Measurements from ENCODE around the gene TOM1.

The TOM1 gene

DNA sequence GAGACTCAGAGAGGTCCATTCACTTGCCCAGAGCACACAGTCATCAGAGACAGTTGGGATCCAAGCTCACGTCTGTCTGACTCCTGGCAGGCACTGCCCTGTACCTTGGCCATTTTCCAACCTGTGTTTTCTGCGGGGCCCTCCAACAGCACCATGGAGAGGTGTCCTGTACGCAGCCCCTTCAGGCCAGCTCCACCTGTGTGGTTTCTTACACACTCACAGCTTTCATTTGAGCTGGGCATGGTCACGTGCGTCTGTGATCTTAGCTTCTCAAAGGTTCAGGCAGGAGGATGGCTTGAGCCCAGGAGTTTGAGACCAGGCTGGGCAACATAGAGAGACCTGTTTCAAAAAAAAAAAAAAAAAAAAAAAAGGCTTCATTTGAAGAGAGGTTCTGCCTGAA lies 24.4 kb downstream of the TOM1 start:
- DNase-seq (ENCODE audit: low spot score): no peak

DNA sequence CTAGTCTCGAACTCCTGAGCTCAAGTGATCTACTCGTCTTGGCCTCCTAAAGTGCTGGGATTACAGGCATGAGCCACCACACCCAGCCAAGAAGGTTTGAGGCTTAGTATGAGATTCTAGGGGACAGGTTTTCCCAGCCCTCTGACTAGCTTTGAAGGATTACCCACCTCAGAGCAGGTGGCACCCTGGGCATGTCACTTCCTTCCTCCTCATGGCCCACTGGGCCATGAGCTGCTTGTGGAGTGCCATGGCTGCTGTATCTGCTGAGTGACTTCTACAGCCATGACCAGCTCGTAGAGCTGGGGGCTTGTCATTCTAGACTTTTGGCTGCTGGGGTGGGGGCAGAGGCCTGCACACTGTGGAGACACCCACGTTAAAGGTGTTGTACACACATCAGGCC lies 25.1 kb downstream of the TOM1 start:
- DNase-seq (ENCODE audit: low spot score): no peak

- no peak for DNase-seq (ENCODE audit: low spot score)
These were observed 25.5 kb downstream of the TOM1 start for GRCh38 chr22:35325209-35325608.

- no peak for DNase-seq (ENCODE audit: low spot score)
These were observed 27.3 kb downstream of the TOM1 start for GRCh38 chr22:35326854-35327562.

GRCh38 chr22:35327690-35328471 lies 28.2 kb downstream of the TOM1 start:
- DNase-seq (ENCODE audit: low spot score): no peak

- no peak for DNase-seq (ENCODE audit: low spot score)
These were observed 28.8 kb downstream of the TOM1 start for GRCh38 chr22:35328472-35328885.

- no peak for DNase-seq (ENCODE audit: low spot score)
These were observed 29.6 kb downstream of the TOM1 start for GRCh38 chr22:35329114-35329847.

- peak; percentile 77 for DNase-seq (ENCODE audit: low spot score)
These were observed 30.7 kb downstream of the TOM1 start for GRCh38 chr22:35330258-35330861.

GRCh38 chr22:35332278-35332677 lies 32.6 kb downstream of the TOM1 start:
- DNase-seq (ENCODE audit: low spot score): no peak

- no peak for DNase-seq (ENCODE audit: low spot score)
These were observed 33.5 kb downstream of the TOM1 start for GRCh38 chr22:35333220-35333619.

DNA sequence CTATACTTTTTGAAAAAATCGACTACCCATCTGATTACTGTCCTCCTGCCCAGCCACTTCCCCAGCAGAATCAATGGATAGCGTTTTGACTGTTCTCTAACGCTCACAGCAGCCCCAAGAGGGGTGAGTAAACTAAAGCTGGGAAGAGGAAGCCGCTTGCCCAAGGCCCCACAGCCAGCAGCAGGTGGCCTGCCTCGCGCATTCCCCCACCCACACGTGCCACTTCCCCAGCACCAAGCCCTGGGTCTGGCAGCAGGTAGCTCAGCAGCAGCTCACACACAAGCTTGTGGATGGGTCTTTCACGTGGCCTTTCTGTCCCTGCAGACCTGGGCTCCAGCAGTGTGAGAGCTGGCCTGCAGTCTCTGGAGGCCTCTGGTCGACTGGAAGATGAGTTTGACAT lies 34.3 kb downstream of the TOM1 start:
- DNase-seq (ENCODE audit: low spot score): no peak

- no peak for DNase-seq (ENCODE audit: low spot score)
These were observed 35.8 kb downstream of the TOM1 start for GRCh38 chr22:35335468-35335867.

GRCh38 chr22:35335936-35336781 lies 36.5 kb downstream of the TOM1 start:
- no peak for DNase-seq (ENCODE audit: low spot score)

DNA sequence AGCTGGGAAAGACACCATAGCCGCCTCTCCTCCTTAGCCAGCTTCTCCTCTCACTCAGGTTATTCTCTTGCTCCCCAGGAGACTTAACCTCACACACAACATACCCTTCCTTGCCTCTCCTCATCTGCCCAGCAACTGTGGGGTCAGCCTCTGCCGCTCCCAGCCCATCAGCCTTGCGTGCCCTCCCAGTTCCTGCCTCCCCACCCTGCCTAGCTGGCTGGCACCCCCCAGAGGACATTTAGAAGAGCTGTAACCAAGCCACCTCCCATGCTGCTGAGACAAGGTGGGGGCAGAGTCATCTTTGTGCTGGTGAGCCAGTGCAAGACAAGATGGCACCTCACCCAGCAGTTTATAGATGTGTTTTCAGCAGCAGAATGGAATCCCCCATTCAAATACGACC lies 38.2 kb downstream of the TOM1 start:
- DNase-seq (ENCODE audit: low spot score): no peak

DNA sequence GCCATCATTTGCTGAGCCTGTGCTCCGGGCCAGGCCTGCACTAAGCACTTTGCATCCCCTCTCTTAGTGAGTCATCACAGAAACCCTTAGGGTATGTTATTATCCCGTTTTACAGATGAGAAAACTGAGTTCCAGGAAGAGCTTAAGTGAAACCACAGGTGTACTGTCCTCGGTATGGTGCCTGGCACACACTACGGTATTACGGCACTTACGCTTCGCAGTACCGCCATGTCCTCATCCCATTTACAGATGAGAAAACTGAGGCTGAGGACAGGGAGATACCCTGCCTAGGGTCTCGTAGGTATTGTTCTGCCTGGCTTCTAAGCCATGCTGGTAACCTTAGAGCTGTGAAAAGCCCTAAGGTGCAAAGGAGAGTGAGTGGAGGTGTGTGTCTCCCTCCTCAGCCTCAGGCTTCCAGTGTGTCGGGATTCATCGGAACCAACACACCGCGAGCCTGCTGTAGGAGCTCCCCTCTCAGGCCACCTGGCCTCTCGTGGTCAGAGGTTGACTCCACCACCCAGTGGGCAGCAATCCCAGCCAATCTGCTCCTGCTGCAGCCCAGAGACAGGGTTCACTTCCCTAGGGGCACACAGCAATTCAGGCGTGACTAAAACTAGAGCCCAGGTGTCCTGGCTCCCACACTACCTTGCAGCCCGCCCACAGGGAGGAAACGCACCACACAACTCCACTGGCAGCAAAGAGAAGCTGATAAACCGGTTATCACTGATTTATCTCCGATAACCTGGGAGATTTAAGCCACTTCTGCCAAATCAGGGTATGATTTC lies 41.6 kb downstream of the TOM1 start:
- DNase-seq (ENCODE audit: low spot score): no peak

- DNase-seq (ENCODE audit: low spot score): no peak
These were observed 42.7 kb downstream of the TOM1 start for GRCh38 chr22:35342390-35342789.

- DNase-seq (ENCODE audit: low spot score): no peak
These were observed 44.2 kb downstream of the TOM1 start for GRCh38 chr22:35343664-35344550.

- DNase-seq (ENCODE audit: low spot score): no peak
These were observed 45.4 kb downstream of the TOM1 start for GRCh38 chr22:35344956-35345690.
